Measurements from ENCODE around the gene TFAP2A.

The TFAP2A gene

DNA sequence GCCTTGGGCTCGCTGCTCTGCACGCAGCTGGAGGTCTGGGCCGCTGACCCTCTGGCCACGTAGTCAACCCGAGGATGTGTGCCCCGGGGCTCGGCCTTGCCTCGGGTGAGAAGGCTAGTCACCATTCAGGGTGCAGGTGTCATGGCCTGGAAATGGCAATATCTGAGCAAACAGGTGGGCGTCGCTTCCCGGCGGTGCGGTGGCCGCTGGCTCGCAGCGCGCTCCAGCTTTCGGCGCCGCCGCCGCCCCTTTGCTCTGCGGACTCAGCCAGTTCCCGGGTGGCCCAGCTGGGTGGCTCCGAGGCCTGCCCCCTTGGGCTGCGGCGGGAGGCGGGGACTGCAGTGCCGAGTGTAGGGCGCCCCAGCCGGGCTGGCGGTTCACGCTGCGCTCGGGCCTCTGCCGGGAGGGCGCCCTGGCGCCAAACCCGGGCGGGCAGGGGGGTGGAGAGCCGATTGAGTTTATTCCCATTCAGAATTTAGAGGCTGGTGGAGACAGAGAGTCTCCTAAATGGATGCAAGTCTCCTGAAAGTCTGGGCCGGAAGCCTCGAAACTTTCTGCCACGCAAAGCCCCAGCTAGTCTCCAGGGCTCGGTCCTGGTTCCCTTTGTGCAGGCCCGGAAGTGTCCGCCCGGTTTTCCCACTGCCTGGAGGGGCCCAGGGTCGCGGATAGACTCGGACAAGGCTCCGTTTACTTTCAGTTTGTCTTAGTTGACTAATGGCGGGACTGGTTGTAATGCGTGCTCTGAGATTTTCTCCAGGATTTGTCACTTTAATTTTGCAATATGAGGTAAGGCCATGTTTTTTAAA, 11.3 kb upstream of the TFAP2A start:
- DNase-seq: no peak

DNA sequence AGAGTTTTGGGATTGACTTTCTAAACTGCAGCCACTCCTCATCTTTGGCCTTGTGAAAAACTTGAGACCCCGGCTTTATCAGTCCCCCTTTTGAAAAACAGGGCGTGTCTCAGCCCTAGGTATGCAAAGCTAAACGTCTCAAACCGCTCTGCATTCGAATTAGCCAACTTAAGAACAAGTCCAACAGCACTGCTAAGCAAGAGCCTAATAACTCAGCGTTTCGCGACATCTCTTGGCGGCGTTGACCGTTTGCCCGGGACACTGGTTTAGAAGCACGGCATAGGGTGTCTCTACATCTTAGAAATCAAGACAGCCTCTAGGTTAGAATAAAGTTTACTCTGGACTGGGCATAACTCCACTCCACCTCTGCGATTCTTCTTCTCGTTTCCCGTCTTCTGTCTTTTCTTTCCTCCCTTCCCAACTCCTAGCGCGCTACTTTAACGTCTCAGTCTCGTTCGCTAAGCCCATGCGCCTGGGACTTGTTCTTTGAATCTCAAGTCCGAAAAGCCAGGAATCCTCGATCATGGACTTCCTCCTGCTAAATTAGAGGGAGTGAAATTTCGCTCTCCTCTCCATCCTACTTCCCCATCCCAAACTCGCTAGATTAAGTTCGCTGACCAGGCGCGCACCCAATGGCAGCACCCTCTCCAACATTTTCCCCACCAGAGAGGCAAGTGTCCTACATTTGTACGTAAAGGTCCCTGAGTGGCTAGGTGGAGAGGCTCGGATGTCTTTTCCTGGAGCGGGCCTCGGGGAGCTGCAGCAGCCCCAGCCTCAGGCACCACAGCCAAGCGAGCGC, 10.5 kb upstream of the TFAP2A start:
- DNase-seq: no peak

DNA sequence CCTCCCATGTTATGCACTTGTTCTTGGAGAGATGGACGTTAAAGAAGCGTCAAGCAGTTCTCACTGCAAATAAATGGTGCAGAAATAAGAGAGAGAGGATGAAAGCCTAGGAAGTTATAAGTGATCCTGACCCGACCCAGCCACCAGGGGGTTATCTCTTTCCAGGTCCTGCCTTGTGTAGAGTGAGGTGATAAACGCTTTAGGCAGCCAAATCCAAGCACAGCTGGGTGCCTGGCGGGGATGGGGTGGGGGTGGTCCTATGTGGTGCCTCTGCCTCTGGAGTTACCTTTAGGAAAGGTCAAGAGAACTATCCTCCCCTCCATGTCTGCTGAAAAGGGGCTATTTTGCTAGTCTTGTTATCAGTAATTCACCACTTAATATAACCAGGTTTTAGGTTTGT, 9.2 kb upstream of the TFAP2A start:
- no peak for DNase-seq

DNA sequence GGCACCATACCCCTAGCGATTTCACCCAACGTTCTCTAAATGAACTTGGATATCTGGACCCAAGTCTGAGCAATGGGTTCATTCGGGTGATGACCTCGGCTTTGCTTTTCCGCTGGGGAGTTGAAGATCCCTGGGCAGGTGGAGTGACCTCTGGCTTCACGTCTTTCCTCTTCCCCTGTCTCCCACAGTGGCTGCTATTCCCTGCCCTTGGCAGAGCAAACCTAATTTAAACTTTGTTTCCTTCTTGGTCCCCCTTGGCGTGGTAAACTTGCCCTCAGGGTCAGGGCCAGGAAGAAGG, 7.8 kb upstream of the TFAP2A start:
- DNase-seq: no peak

DNA sequence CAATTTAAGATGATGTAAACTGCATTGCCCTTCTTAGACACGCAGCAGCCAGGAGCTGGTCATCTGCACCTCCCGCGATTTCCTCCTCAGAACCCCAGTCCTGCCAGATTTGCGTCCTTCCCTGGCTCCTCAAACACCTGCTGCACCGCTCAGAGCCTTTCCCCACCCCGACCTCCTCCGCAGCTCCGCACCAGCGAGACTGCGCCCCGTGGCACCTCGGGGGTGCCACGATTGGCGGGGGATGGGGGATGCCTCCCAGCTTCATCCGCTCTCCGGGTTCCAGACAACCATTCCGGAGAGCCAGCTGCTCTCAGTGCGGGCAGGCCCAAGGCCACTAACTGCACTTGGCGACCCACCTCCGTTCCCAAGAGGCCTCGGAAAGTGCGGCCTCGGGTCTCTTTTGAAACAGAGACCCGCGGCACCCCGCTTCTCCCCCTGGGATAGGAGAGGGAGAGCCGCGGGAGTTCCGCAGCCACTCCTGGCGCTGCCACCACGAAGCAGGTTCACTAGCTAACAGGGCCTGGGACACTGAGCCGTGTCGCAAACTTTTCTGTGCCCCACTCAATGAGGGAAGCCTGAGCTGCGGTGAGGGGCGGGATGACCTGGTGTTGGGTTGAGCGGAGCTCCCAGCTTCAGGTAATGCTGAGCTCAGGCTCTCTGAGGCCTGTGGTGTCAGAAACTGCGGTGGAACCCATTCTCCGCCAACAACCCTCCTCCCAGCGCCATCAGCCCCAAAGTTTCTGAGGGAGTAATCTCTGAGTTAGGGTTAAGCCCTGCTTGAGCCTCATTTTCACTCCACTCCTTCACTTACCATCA, 7.3 kb upstream of the TFAP2A start:
- DNase-seq: no peak

DNA sequence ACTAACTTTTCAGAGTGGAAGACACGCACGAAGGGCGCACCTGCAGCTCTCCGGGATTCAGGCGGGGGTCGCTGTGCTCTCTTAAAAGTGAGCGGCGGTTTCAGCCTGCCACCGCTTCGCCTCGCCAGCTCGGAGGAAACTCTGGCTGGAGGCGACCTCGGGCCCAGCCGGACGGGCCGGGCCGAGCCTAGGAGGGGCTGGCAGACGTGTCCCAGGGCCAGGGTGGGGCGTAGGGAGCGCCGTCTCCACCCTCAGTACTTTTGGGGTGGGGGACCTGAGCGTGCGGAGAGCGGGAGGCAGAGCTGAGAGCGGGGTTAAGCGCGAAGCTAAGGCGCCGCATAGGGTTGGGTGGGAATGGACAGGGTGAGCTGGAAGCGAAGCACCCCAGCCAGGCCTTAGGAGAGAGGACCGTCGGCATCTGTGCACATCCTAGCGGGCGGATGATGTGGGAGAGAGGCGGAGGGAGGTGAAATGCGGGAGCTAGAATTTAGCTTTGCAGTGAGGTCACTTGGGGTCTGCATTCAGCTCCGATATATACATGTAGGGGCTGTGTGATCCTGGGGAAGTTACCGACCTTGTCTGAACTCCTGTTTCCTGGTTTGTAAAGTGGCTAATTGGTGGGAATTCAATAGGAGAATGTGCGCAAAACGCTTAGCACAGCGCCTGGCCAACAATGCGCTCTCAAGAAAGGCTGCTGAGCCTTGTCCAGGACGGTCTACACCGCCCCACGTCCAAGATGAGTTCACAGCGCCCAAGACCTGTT, 6.5 kb upstream of the TFAP2A start:
- no peak for DNase-seq

DNA sequence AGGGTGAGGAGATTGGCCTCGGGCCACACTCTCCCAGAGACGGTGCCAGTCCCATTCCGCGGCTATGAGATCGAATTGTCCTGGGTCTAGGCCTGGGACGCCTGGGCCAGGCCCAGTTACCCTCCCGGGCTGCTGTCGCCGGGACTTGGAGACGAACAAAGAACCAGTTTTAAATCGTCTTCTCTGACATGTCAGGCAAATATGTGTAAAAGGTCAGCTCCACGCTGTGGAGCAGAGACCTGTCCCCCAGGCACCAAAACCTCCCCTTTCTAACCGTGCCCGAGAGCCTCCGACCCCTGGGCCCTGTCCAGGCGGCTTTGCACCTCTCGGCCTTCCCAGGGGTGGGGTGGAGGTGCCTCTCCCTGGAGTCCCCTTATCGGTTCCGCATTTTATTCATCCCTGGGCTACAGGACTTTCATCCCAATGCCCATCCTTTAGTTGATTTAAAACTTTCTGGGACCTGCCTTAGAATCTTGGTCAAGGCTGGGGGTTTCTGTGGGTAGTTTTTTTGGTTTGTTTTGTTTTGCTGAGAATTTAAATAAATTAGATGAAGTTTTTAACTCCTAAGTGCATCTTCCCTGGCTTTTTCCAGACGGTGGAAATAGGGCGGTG, 5.8 kb upstream of the TFAP2A start:
- DNase-seq: no peak

DNA sequence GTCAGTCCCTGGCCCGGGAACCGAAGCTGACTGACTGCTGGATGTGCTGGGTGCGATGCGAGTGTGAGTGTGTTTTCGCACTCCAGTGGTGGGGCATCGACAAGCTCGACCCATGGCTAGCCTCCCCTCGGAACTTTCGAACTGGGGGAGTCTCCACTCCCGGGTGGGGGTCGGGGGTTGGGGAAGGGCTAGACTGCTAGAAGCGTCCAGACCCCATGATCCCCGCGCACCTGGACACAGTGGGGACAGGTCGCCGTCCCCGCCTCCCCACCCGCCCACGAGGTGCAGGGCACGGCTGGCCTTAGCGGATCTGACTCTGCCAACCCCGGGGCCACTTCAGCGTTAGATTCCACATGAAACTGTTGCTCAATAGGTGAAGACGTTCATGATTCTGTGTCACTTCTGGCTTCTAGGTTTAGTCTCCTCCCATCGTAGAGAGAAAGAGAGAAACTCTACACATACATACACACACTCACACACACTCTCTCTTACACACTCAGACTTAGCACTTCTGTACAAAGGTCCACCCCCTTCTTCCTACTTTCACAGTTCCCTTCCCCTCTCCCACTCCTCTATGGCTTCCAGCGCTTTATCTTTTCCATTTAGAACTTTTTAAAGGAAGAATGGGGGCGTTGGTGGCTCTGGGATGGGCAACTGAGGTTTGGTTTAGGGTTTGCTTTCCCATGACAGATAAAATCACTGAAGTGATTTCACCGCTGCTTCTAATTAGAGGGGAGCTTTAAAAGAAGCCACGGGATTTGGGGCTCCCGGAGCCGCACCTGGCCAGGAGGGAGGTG, 5.1 kb upstream of the TFAP2A start:
- DNase-seq: no peak

DNA sequence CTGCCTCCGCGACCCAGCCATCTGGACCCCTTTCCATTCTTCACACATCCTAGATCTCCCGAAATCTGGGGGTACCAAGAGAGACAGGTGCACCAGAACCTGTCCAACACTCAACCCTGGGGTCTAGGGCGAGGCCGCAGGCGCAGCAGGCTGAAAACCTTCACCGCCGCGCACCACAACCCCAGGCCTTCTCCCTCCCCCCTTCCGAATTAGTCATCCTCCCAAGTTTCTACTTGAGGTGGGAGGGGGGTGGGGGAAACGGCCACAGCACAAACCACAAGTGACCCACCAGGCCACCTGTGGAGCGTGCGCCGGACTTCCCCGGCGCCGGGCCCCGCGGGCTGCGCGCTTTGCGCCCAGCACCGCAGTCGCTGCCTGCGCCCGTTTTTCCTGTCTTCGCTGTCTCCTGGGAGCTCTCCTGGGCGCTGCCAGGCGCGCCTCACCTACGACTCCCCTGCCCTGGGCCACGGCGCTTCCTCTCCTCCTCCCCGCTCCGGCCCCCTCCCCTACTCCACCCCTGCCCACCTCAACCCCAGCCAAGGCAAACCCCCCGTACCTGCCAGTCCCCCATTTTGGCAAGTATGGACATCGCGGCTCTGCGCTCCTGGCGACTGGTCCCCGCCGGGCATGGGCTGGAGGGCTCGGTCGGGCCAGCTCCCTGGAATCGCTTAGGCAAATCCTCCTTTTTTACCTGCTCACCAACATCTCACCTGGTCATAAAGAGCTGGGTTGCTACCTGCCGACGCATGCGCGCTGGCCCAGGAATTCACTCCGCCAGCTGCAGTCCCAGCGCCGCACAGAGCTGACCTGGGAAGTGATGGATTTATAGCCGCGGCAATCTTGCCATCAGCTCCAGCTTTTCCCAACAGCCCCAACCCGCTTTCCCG, 4.2 kb upstream of the TFAP2A start:
- DNase-seq: no peak

DNA sequence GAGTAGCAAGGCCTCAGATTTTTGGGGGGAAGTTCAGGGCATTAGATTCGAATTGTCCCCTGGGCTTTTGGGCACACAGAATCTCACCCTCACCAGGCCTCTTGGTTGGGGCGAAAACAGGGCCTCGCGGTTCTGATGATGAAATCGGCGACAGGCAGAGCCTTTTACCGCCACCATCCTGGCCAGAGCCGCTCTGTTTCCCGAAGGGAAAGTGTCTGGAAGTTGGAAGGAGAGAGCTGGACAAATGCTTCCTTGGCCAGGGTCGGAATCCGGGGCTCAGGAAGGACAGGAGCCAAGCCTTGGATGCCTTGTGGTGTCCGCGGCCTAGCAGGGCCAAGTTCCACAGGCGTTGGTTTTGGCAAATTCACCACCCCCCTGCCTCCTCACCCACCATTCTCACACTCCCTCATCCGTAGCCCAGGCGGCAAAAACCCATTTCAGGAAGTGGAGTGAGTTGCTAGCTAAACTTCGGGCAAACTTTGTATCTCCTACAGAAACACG, 3.5 kb upstream of the TFAP2A start:
- DNase-seq: no peak

DNA sequence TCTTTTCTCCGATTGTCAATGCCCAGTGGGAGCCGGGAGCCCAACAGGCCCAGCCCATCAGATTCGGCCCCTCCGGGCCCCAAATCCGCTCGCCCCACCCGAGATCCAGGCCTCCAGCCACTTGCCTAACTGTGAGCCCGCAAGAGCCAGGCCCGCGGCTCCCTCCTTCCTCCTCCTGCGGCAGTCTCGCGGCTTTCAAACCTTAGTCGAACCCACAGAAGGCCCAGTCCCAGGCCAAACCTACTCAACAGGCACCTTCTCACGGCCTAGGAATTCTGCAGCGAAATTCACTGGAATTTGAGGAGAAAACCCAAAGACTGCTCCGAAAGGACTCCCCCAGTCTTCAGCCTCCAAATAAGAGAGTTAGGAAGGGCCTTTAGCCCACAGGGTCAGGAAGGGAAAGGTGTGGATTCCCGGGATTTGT, 2.8 kb upstream of the TFAP2A start:
- no peak for DNase-seq

DNA sequence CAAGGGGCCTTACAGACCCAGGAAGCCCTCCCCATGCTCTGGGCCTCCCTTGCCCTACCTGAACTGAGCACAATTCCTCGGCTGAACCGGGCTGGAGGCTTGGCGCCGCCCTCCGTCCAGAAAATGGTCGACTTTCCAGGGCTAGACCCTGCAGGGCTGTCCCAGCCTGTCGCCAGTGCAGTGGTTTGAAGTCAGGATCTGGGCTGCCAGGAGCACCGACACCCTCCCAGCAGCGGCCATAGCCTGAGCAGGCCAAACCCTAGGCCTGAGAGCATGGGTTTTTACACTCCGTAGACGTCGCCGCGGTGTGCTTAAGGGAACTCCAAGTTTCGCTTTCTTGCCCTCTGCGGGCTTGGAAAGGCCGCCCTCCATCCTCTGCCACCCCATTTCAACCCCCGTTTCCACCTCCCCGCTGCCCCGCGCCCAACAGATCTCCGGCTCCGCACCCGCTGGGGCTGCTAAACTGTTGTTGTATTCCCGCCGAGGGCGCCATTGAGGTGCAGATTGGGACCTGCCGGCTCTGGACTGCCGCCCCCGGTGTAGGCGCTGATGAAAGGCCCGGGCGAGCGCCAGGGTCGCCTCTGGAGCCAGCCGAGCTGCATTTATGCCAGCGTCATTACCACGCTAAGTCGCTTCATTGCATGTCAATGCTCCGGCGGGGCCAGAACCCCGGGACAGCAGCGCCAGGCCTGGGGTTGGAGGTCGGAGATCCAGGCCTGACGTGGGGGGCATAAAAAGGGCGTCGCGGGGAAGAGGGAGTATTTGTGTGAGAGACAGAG, 2.2 kb upstream of the TFAP2A start:
- DNase-seq: no peak

DNA sequence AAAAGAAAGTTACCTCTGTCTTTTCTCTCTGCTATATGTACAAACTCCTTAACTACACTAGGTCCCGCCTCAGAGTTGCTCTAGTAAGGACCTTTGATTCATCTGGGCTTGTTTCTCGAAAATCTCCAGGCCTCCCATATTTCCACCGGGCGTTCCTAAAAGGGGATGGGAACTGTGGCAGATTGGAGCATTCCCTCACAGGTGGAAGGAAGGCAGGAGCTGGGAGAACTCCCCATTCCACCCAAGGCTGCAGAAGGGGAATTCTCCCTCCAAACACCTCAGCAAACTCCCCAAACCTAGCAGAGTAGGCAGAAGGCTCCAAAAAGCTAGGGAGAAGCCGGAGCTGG, 1.6 kb upstream of the TFAP2A start:
- DNase-seq: no peak

DNA sequence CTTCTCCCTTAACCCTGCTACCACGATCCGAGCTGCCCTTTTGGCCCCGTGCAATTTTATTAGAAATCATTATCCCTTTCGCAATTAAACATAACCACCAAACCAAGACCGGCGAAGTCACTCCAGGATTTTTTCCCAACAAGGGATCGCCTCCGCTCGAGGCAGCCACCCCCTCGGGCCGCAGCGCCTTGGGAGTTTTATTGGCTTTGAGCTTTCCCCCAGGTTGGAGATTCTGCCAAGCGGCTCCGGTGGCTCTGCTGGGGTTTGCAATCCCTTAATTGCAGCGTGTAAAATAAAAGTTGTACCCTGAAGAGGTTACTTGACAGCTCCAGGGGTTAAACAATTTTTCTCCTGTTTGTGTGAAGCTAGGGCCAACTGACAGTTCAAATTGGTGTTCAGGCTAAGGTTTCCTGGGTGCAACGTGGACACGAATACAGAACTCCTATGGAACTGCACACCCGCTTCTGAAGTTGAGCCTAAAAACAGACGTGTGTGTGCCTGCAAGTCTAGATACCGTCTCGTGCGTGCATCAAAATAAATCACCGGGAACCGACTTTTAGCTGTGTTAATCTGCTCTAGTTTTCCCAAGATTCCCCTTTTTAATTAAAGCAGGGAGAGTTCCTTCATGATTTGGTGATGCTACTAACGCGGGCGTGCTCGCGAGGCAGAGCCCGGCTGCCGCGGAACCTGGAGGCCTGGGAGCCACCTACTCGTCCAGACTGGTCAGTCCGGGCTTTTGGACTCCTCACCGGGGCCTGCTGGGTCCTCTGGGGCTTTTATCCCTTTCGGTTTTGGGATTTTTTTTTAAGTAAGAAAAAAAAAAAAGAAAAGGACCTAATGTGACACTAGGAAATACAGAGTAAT, 975 bp upstream of the TFAP2A start:
- DNase-seq: no peak

DNA sequence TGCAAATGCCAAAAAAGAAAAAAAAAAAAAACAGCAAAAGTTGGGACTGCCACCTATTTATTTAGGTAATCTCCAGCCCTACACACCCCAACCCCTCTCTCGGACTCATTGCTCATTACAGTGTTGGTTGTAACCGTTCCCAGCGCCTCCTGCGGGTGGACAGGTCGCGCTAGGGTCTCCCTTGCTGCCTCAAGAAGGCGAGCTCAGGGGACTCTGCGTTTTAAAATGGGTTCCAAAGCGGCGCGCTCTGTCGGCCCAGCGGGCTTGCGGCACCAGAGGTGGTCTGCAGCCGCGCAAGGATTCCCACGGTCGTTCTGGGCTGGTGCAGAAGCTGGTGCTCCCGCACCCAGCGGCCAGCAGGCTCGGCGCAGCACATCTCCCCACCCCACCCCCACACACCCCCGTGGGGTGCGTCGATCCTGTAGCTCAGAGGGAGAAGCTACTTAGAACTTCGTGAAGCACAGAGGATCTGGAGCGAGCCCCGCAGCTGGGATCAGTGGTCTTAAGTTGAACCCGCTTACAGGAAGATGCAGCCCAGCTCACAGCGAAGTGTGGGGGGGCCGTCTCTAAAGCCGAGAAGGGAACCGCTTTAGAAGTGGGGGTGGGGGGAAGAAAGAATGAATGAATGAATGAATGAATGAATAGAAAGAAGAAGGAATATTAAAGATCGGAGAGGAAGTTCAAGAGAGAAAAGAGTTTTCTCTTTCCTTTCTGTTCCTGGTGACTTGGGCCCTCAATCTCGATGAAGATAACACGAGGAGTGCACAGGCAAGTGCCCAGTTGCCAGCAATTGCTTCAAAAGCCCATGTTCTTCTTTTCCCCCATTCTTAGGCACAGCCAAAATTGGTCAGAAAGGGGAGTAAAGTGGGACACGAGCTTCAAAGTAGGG, 780 bp downstream of the TFAP2A start:
- no peak for DNase-seq

DNA sequence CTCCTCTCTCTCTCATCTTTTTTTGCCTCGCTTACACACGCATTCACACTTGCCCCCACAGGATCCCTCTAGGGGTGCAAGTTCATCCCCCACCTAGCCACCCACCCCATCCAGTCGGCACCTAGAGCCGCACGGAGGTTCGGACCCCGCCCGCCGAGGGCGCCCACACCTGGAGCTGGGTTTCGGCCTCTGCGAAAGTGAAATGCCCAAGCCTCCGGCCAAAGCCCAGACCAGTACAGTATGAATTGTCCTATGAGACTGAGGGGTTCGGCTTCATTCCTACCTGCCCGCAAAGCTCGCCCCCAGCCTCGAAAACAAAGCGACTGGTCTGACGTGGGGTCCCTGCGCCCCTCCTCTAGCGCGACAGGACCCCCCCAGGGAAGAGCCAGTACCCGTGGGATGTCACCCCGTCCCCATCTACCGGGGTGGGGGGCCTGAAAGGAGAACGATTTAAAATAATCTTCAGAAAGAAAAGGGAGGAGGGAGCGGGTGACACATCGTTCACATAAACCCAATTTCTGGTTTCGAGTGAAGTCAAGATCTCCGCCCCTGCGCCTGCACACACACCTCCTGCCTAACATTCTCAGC, 1.5 kb downstream of the TFAP2A start:
- no peak for DNase-seq

All from GDM1 (cell line).